ENCODE data around the gene NPC2. TPM values are rescaled to one million over a fixed set of nuclear protein-coding genes. Genes with fewer than 3 reads are reported as not detected.

NPC2 gene
- total RNA-seq, 1 donor from 2014 or later, result 177 TPM

- H3K36me3 Mint-ChIP-seq (ENCODE audit: insufficient read depth), result peaks cover 2% of the 10 kb centered on the region
- peaks cover 4% of the 10 kb centered on the region for H3K27me3 Mint-ChIP-seq
- H3K4me1 Mint-ChIP-seq (ENCODE audit: low read depth), result no peaks in the 10 kb centered on the region
- no peak overlapping the region for H3K27ac Mint-ChIP-seq
- H3K9me3 Mint-ChIP-seq (ENCODE audit: low read depth), result no peaks in the 10 kb centered on the region
- H3K4me3 Mint-ChIP-seq (ENCODE audit: low read depth), result no peak overlapping the region
- no peak for TF ChIP-seq CTCF (IDR thresholded peaks at IDR 0.05; ENCODE audit: unreplicated experiment)
- no peak for DNase-seq (ENCODE audit: low spot score, unreplicated experiment)
Measured at GRCh38 chr14:74465335-74465734, 27.8 kb downstream of the NPC2 start.

DNA sequence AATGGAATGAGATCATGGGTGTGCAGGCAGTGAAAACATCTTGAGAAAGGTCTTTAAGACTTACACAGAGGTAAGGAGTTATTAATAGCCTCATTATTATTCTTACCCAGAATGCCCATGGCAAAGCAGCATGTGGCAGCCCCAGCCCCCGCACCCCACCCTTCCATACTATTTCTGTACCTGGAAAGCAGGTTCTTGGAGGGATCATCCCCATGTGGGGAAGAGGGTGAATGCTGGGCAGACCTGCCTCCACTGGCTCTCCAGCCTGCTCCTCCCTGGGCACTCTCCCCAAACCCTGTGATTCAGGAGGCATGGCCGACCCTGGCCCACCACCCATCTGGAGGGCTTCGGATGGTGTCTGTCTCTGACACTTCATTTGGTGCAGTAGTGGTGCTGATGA is 28.3 kb downstream of the NPC2 start:
- H3K4me3 Mint-ChIP-seq (ENCODE audit: low read depth), result no peak overlapping the region
- H3K9me3 Mint-ChIP-seq (ENCODE audit: low read depth), result no peaks in the 10 kb centered on the region
- H3K27ac Mint-ChIP-seq, result no peak overlapping the region
- TF ChIP-seq CTCF (IDR thresholded peaks at IDR 0.05; ENCODE audit: unreplicated experiment), result no peak
- DNase-seq (ENCODE audit: low spot score, unreplicated experiment), result no peak
- no peaks in the 10 kb centered on the region for H3K4me1 Mint-ChIP-seq (ENCODE audit: low read depth)
- peaks cover under 1% of the 10 kb centered on the region for H3K36me3 Mint-ChIP-seq (ENCODE audit: insufficient read depth)
- H3K27me3 Mint-ChIP-seq, result peaks cover 4% of the 10 kb centered on the region

GRCh38 chr14:74463697-74464096 is 29.4 kb downstream of the NPC2 start:
- DNase-seq (ENCODE audit: low spot score, unreplicated experiment), result no peak
- H3K4me1 Mint-ChIP-seq (ENCODE audit: low read depth), result no peaks in the 10 kb centered on the region
- TF ChIP-seq CTCF (IDR thresholded peaks at IDR 0.05; ENCODE audit: unreplicated experiment), result no peak
- H3K4me3 Mint-ChIP-seq (ENCODE audit: low read depth), result no peak overlapping the region
- no peaks in the 10 kb centered on the region for H3K36me3 Mint-ChIP-seq (ENCODE audit: insufficient read depth)
- H3K27ac Mint-ChIP-seq, result no peak overlapping the region
- peaks cover 4% of the 10 kb centered on the region for H3K27me3 Mint-ChIP-seq
- no peaks in the 10 kb centered on the region for H3K9me3 Mint-ChIP-seq (ENCODE audit: low read depth)

DNA sequence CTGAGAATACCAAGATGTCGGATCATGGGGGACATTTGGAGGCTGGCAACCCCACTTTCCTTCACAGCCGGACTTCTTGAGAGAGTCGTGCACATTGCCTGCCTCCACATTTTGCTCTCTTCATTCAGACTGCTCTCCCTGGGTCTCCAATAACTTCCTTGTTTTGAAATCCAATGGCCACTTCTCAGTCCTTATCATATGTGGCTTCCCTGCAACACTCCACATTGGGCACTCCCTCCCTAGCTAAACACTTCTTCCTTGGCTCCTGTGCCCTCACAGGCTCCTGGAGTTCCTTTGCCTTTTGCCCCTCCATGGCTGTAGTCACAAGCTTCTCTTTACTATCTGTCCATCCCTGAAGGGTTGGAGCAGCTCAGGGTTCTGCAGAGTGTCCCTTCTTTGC is 30.1 kb downstream of the NPC2 start:
- Mint-ChIP-seq H3K4me3 (ENCODE audit: low read depth) (no peak overlapping the region), H3K4me1 (ENCODE audit: low read depth) (no peaks in the 10 kb centered on the region), H3K27ac (no peak overlapping the region), H3K27me3 (peaks cover 4% of the 10 kb centered on the region), H3K9me3 (ENCODE audit: low read depth) (no peaks in the 10 kb centered on the region), H3K36me3 (ENCODE audit: insufficient read depth) (no peaks in the 10 kb centered on the region)
- no peak for DNase-seq (ENCODE audit: low spot score, unreplicated experiment)
- no peak for TF ChIP-seq CTCF (IDR thresholded peaks at IDR 0.05; ENCODE audit: unreplicated experiment)

GRCh38 chr14:74459976-74460375 is 33.1 kb downstream of the NPC2 start:
- H3K27ac Mint-ChIP-seq, result no peak overlapping the region

More at GRCh38 chr14:74459976-74460375, 33.1 kb downstream of the NPC2 start:
- no peak overlapping the region for H3K4me3 Mint-ChIP-seq (ENCODE audit: low read depth)
- no peak for TF ChIP-seq CTCF (IDR thresholded peaks at IDR 0.05; ENCODE audit: unreplicated experiment)
- peaks cover 7% of the 10 kb centered on the region for H3K27me3 Mint-ChIP-seq
- H3K36me3 Mint-ChIP-seq (ENCODE audit: insufficient read depth), result peaks cover 2% of the 10 kb centered on the region
- DNase-seq (ENCODE audit: low spot score, unreplicated experiment), result no peak
- H3K4me1 Mint-ChIP-seq (ENCODE audit: low read depth), result no peaks in the 10 kb centered on the region
- no peaks in the 10 kb centered on the region for H3K9me3 Mint-ChIP-seq (ENCODE audit: low read depth)
